HUDEP-2 (cell line): ENCODE data around the gene GLYR1.
"Not testable (repeated sequence)": the region's sequence is repeated elsewhere in the genome, so short reads cannot be mapped to it uniquely, and the experiment has no call there.

Experiments
- DNase-seq, 76 experiments: peaks; one replicate each; lab custom pipeline; 2025; ENCODE audit not compliant: unreplicated experiment in 76 of 76; lab: John Stamatoyannopoulos, UW

GLYR1 gene

DNA sequence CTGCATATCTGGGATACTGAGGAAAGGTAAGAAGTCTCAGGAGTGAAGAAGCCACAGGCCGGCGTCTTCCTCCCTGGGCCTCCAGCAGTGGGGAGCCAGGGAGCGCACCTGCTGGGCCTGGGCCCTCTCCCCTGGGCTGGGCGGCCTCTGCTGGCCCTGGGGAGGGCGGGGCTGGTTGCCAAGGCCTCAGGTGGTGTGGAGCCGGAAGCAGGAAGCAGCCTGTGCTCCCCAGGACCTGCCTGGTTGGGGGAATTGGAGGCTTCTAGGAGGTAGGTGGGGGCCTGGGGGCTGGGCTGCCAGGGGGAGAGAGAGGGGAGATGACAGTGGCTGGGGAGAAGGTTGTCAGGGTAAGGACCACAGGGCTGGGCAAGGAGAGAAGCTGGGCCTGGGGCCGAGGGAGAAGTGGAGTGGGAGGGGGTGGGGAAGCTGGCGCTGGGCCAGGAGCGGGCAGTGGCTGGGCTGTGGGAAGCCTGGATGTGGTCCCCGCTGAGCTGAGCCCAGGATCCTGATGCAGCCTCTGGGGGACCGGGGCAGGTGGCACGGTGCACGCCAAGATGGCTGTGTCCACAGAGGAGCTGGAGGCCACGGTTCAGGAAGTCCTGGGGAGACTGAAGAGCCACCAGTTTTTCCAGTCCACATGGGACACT lies 51.8 kb downstream of the GLYR1 start, which contains the start of gene SMIM22:
Gene SMIM22, plus strand, starts transcription at position 189 of the 647 bp plus-strand sequence. Its CDS starts 366 bp downstream, at position 555.
- no peak for DNase-seq

DNA sequence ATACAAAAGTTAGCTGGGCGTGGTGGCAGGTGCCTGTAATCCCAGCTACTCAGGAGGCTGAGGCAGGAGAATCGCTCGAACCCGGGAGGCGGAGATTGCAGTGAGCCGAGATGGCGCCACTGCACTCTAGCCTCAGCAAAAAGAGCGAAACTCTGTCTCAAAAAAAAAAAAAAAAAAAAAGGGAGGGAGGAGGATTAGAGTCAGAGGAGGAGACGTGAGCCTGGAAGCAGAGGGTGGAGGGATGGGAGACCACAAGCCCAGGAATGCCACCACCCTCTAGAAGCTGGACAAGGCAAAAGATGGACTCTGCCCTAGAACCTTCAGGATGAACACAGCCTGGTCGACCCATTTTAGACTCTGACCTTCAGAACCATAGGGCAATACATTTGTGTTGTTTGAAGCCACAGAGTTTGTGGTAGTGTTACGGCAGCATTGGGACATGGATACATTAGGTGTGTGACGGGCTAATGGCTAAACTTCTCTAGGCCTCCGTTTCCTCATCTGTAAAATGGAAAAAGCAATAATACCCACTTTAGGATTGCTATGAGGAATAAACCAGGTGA lies 54.1 kb downstream of the GLYR1 start:
- DNase-seq, result no peak

DNA sequence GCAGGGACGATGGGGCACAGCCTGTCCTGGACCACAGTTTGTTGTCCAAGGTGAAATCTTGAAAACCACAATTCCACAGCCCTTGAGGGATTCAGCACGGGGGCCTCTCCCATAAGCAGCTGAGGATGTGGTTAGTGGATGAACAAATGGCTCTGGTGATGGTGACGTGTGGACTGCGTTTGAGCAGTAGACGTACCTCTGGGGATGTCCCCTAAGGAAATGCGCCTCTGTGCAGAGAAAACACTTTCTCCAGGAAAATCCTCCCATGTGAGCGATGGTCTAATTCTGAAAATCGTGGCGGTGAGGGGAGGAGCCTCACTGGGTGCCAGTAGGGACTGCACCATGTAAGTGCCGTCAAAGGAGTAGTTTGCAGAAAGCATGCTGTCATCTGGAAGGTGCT lies 56.2 kb downstream of the GLYR1 start:
- DNase-seq, result no peak

GRCh38 chr16:4790261-4790660 lies 56.8 kb downstream of the GLYR1 start:
- DNase-seq, result no peak

DNA sequence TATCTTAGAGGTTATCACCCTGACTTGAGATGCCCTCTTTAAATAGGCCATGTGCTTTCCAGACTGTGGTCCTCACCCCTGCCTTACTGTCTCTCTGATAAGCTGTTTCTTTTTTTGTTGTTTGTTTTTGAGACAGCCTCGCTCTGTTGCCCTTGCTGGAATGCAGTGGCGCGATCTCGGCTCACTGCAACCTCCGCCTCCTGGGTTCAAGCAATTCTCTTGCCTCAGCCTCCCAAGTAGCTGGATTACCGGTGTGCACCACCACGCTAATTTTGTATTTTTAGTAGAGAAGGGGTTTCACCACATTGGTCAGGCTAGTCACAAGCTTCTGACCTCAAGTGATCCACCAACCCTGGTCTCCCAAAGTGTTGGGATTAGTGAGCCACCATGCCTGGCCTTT lies 58.2 kb downstream of the GLYR1 start:
- DNase-seq, result no peak

- DNase-seq, result no peak
Observed at GRCh38 chr16:4788489-4788889, 58.6 kb downstream of the GLYR1 start.

GRCh38 chr16:4787627-4788482 lies 59.2 kb downstream of the GLYR1 start, which contains the start of gene SEPTIN12:
TSS of gene SEPTIN12 (minus strand) at chr16:4788345. CDS start at chr16:4787645, 700 bp downstream.
- no peak for DNase-seq

DNA sequence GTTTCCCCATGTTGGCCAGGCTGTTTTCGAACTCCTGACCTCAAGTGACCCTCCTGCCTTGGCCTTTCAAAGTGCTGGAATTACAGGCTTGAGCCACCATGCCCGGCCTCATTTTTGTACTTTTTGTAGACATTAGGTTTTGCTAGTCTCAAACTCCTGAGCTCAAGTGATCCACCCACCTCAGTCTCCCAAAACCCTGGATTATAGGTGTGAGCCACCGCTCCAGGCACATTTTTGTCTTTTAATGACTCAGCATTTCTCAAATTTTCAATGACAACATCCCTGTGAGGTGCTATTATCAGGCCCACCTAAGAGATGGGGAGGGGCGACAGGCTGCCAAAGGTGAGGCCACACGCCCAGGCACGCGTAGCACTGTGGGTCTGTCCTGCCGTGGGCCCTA lies 60.0 kb downstream of the GLYR1 start:
- DNase-seq, result no peak

GRCh38 chr16:4785758-4786433 lies 61.2 kb downstream of the GLYR1 start:
- no peak for DNase-seq

GRCh38 chr16:4784444-4784987 lies 62.6 kb downstream of the GLYR1 start:
- DNase-seq, result not testable (repeated sequence)

DNA sequence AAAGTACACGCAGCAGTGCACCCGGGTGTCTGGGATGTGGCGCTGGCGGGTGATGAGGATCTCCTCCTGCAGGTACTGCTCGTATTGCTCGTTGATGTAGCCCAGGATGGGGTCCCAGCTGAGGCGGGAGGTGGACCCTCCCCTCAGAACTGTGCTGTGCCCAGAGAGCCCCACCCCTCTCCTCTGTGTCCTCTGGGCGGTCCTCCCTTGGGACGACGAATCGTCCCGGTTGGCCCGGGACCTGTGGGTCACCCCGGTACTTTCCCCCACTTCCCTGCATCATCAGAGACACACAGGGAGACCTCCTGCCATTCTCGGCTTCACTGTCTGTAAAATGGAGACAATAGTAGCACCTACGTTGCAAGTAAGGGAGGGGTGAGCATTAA lies 63.1 kb downstream of the GLYR1 start:
- no peak for DNase-seq

- no peak for DNase-seq
Observed at GRCh38 chr16:4783251-4783950, 63.7 kb downstream of the GLYR1 start.

DNA sequence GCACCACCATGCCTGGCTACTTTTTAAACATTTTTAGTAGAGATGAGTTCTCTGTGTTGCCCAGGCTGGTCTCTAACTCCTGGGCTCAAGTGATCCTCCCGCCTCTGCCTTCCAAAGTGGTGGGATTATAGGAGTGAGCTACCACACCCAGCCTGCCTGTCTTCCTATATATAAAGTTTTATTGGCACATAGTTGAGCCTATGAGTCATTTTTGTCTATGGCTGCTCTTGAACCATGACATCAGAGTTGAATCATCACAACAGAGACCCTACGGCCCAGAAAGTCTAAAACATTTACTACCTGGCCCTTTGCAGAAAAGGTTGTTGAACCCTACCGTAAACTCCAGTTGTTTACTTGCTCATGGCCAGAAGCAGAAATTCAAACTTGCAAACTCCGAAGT lies 66.9 kb downstream of the GLYR1 start:
- no peak for DNase-seq

DNA sequence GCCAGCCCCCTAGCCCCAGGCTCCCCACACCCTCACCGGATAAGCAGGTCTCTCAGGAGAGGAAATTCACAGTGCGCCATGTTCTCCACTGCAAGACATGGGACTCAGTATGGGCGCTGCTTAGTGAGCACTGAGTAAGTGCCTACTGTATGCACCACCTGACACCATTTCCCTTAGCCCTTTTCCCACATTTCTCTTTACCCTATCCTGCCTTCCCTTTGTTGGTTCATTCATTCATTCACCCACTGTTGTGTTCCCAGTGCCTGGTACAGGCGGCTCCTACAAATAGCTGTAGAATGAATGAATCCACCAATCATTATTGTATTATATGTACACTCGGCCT lies 69.1 kb downstream of the GLYR1 start:
- DNase-seq, result no peak

GRCh38 chr16:4777339-4778049 lies 69.6 kb downstream of the GLYR1 start:
- DNase-seq, result no peak

DNA sequence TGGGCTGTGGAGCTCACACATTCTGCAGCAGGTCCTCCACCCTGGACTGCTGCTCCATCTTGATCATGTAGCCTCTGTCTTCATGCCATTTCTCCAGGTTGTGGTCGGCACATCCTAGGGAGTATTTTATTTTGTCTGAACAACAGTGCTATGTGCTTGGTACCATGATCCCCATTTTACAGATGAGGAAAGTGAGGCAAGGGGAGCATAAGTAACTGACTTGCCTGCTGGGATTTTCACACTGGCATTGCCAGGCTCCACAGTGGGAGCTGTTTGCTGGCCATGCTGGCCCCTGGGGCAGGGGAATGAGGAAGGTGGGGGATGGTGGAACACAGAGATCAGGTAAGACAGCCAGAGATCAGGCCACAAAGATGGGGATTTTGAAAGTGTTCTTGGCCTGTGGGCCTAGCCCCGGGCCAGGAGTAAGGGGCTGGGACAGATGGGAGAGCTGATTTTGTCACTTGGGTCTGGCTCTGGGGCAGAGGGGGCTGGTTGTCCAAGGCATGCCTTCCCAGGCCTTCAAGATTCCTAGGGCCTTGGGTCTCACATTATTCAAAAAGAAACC lies 70.9 kb downstream of the GLYR1 start:
- DNase-seq, result no peak

DNA sequence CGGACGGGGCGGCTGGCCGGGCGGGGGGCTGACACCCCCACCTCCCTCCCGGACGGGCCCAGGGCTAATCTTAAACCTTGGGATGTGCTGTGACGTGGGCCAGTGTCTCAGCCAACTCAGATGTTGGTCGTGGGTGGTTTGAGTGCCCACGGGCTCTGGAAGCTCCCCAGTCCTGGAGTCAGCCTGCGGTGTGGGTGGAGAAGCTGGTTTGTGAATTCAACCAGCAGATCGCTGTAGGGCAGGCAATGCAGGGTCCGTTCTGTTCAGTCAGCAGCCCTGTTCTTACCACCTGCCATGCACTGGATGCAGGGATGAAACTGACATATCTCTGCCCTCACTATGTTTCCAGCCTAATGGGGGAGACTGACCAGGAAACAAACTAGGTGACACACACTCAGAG lies 72.1 kb downstream of the GLYR1 start:
- DNase-seq, result no peak

DNA sequence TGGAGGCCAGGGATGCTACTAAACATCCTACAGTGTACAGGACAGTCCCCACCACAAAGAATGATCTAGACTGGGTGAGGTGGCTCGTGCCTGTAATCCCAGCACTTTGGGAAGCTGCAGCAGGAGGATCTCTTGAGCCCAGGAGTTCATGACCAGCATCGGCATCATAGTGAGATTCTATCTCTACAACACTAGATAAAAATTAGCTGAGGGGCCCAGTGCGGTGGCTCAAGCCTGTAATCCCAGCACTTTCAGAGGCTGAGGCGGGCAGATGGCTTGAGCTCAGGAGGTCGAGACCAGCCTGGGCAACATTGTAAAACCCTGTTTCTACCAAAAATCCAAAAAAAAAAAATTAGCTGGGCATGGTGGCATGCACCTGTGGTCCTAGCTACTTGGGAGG lies 74.7 kb downstream of the GLYR1 start:
- no peak for DNase-seq

- no peak for DNase-seq
Observed at GRCh38 chr16:4771646-4772045, 75.4 kb downstream of the GLYR1 start.

DNA sequence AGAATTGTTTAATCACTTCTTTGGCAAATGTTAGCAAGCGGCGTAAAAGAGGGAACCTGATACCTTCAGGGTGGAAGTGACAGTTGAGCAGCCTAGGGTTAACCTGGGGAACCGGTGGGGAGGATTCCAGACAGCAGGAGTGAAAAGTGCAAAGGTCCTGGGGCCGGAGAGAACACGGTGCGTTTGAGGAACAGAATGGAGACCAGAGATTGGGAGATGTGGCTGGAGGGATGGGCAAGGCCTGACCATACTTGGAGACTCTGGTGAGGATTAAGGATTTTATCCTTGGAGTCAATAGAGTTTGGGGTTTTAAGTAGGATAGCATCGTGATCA lies 77.8 kb downstream of the GLYR1 start:
- DNase-seq, result no peak
